ENCODE data around the gene ZNF462.
A peak's percentile ranks its signal among the peaks of the same experiment; 100 is the strongest.

Gene ZNF462

GRCh38 chr9:106962615-106963363 is 99.8 kb downstream of the ZNF462 start:
- Histone ChIP-seq H3K4me3 (ENCODE audit: low read depth, low read length) (no peak overlapping the region), H3K9me3 (ENCODE audit: control insufficient read depth, insufficient read depth, low read depth, low read length) (peaks cover 3% of the 10 kb centered on the region; the same call in 1 of the 2 replicates), H3K27ac (ENCODE audit: low read depth, low read length) (no peak overlapping the region), H3K27me3 (ENCODE audit: control insufficient read depth, insufficient read depth, low read length) (no peaks in the 10 kb centered on the region), H3K9ac (ENCODE audit: low read length) (no peak overlapping the region), H3K4me1 (ENCODE audit: control insufficient read depth, insufficient read depth, low read length) (no peaks in the 10 kb centered on the region; the same call in 1 of the 2 replicates), H3K36me3 (ENCODE audit: control insufficient read depth, insufficient read depth, low read length) (peaks cover 72% of the 10 kb centered on the region)

GRCh38 chr9:106963684-106964083 is 100.7 kb downstream of the ZNF462 start:
- no peak overlapping the region for H3K9ac ChIP-seq (ENCODE audit: low read length)
- H3K27ac ChIP-seq (ENCODE audit: low read depth, low read length): no peak overlapping the region
- peaks cover 2% of the 10 kb centered on the region; the same call in 1 of the 2 replicates for H3K4me1 ChIP-seq (ENCODE audit: control insufficient read depth, insufficient read depth, low read length)
- H3K27me3 ChIP-seq (ENCODE audit: control insufficient read depth, insufficient read depth, low read length): no peaks in the 10 kb centered on the region
- H3K36me3 ChIP-seq (ENCODE audit: control insufficient read depth, insufficient read depth, low read length): peaks cover 67% of the 10 kb centered on the region
- H3K9me3 ChIP-seq (ENCODE audit: control insufficient read depth, insufficient read depth, low read depth, low read length): peaks cover 3% of the 10 kb centered on the region; the same call in 1 of the 2 replicates
- H3K4me3 ChIP-seq (ENCODE audit: low read depth, low read length): no peak overlapping the region

GRCh38 chr9:106964329-106964728 is 101.4 kb downstream of the ZNF462 start:
- peaks cover 8% of the 10 kb centered on the region; the same call in 1 of the 2 replicates for H3K4me1 ChIP-seq (ENCODE audit: control insufficient read depth, insufficient read depth, low read length)

GRCh38 chr9:106964822-106965525 is 102.0 kb downstream of the ZNF462 start:
- Histone ChIP-seq H3K27me3 (ENCODE audit: control insufficient read depth, insufficient read depth, low read length) (no peaks in the 10 kb centered on the region), H3K27ac (ENCODE audit: low read depth, low read length) (no peak overlapping the region), H3K9me3 (ENCODE audit: control insufficient read depth, insufficient read depth, low read depth, low read length) (peaks cover 3% of the 10 kb centered on the region; the same call in 1 of the 2 replicates), H3K4me3 (ENCODE audit: low read depth, low read length) (no peak overlapping the region), H3K9ac (ENCODE audit: low read length) (no peak overlapping the region), H3K4me1 (ENCODE audit: control insufficient read depth, insufficient read depth, low read length) (peaks cover 14% of the 10 kb centered on the region), H3K36me3 (ENCODE audit: control insufficient read depth, insufficient read depth, low read length) (peaks cover 54% of the 10 kb centered on the region)

More at GRCh38 chr9:106964329-106964728, 101.4 kb downstream of the ZNF462 start:
- Histone ChIP-seq H3K9me3 (ENCODE audit: control insufficient read depth, insufficient read depth, low read depth, low read length) (peaks cover 3% of the 10 kb centered on the region; the same call in 1 of the 2 replicates), H3K36me3 (ENCODE audit: control insufficient read depth, insufficient read depth, low read length) (peaks cover 60% of the 10 kb centered on the region), H3K27ac (ENCODE audit: low read depth, low read length) (no peak overlapping the region), H3K9ac (ENCODE audit: low read length) (no peak overlapping the region), H3K4me3 (ENCODE audit: low read depth, low read length) (no peak overlapping the region), H3K27me3 (ENCODE audit: control insufficient read depth, insufficient read depth, low read length) (no peaks in the 10 kb centered on the region)

- H3K27ac ChIP-seq (ENCODE audit: low read depth, low read length): no peak overlapping the region
- H3K9ac ChIP-seq (ENCODE audit: low read length): no peak overlapping the region
- peaks cover 29% of the 10 kb centered on the region for H3K4me1 ChIP-seq (ENCODE audit: control insufficient read depth, insufficient read depth, low read length)
- no peak overlapping the region for H3K4me3 ChIP-seq (ENCODE audit: low read depth, low read length)
- H3K36me3 ChIP-seq (ENCODE audit: control insufficient read depth, insufficient read depth, low read length): peaks cover 40% of the 10 kb centered on the region
- no peaks in the 10 kb centered on the region for H3K27me3 ChIP-seq (ENCODE audit: control insufficient read depth, insufficient read depth, low read length)
- H3K9me3 ChIP-seq (ENCODE audit: control insufficient read depth, insufficient read depth, low read depth, low read length): no peaks in the 10 kb centered on the region
Observed at GRCh38 chr9:106966481-106966880, 103.5 kb downstream of the ZNF462 start.

GRCh38 chr9:106969696-106970095 is 106.7 kb downstream of the ZNF462 start:
- no peak overlapping the region for H3K4me3 ChIP-seq (ENCODE audit: low read depth, low read length)
- H3K9ac ChIP-seq (ENCODE audit: low read length): no peak overlapping the region
- H3K4me1 ChIP-seq (ENCODE audit: control insufficient read depth, insufficient read depth, low read length): peaks cover 34% of the 10 kb centered on the region
- H3K27me3 ChIP-seq (ENCODE audit: control insufficient read depth, insufficient read depth, low read length): no peaks in the 10 kb centered on the region
- H3K9me3 ChIP-seq (ENCODE audit: control insufficient read depth, insufficient read depth, low read depth, low read length): no peaks in the 10 kb centered on the region
- peaks cover 43% of the 10 kb centered on the region for H3K36me3 ChIP-seq (ENCODE audit: control insufficient read depth, insufficient read depth, low read length)
- no peak overlapping the region for H3K27ac ChIP-seq (ENCODE audit: low read depth, low read length)

GRCh38 chr9:106970219-106970975 is 107.4 kb downstream of the ZNF462 start:
- Histone ChIP-seq H3K27ac (ENCODE audit: low read depth, low read length) (peak overlapping the region; percentile 77), H3K27me3 (ENCODE audit: control insufficient read depth, insufficient read depth, low read length) (no peaks in the 10 kb centered on the region), H3K36me3 (ENCODE audit: control insufficient read depth, insufficient read depth, low read length) (peaks cover 45% of the 10 kb centered on the region)

GRCh38 chr9:106970976-106971457 is 108.1 kb downstream of the ZNF462 start:
- H3K4me3 ChIP-seq (ENCODE audit: low read depth, low read length): no peak overlapping the region
- no peaks in the 10 kb centered on the region for H3K27me3 ChIP-seq (ENCODE audit: control insufficient read depth, insufficient read depth, low read length)
- peaks cover 49% of the 10 kb centered on the region for H3K36me3 ChIP-seq (ENCODE audit: control insufficient read depth, insufficient read depth, low read length)
- H3K9ac ChIP-seq (ENCODE audit: low read length): no peak overlapping the region
- H3K9me3 ChIP-seq (ENCODE audit: control insufficient read depth, insufficient read depth, low read depth, low read length): no peaks in the 10 kb centered on the region
- peaks cover 34% of the 10 kb centered on the region for H3K4me1 ChIP-seq (ENCODE audit: control insufficient read depth, insufficient read depth, low read length)
- peak overlapping the region; percentile 77 for H3K27ac ChIP-seq (ENCODE audit: low read depth, low read length)

More at GRCh38 chr9:106970219-106970975, 107.4 kb downstream of the ZNF462 start:
- Histone ChIP-seq H3K9me3 (ENCODE audit: control insufficient read depth, insufficient read depth, low read depth, low read length) (no peaks in the 10 kb centered on the region), H3K9ac (ENCODE audit: low read length) (no peak overlapping the region), H3K4me1 (ENCODE audit: control insufficient read depth, insufficient read depth, low read length) (peaks cover 34% of the 10 kb centered on the region), H3K4me3 (ENCODE audit: low read depth, low read length) (no peak overlapping the region)

GRCh38 chr9:106972082-106972481 is 109.1 kb downstream of the ZNF462 start:
- Histone ChIP-seq H3K9me3 (ENCODE audit: control insufficient read depth, insufficient read depth, low read depth, low read length) (no peaks in the 10 kb centered on the region), H3K4me3 (ENCODE audit: low read depth, low read length) (no peak overlapping the region), H3K27me3 (ENCODE audit: control insufficient read depth, insufficient read depth, low read length) (no peaks in the 10 kb centered on the region), H3K9ac (ENCODE audit: low read length) (no peak overlapping the region), H3K27ac (ENCODE audit: low read depth, low read length) (no peak overlapping the region), H3K4me1 (ENCODE audit: control insufficient read depth, insufficient read depth, low read length) (peaks cover 34% of the 10 kb centered on the region), H3K36me3 (ENCODE audit: control insufficient read depth, insufficient read depth, low read length) (peaks cover 59% of the 10 kb centered on the region)

GRCh38 chr9:106974341-106974740 is 111.4 kb downstream of the ZNF462 start:
- Histone ChIP-seq H3K36me3 (ENCODE audit: control insufficient read depth, insufficient read depth, low read length) (peaks cover 78% of the 10 kb centered on the region), H3K27me3 (ENCODE audit: control insufficient read depth, insufficient read depth, low read length) (no peaks in the 10 kb centered on the region), H3K9ac (ENCODE audit: low read length) (no peak overlapping the region)

More at GRCh38 chr9:106974341-106974740, 111.4 kb downstream of the ZNF462 start:
- Histone ChIP-seq H3K27ac (ENCODE audit: low read depth, low read length) (no peak overlapping the region), H3K4me1 (ENCODE audit: control insufficient read depth, insufficient read depth, low read length) (peaks cover 27% of the 10 kb centered on the region), H3K9me3 (ENCODE audit: control insufficient read depth, insufficient read depth, low read depth, low read length) (no peaks in the 10 kb centered on the region), H3K4me3 (ENCODE audit: low read depth, low read length) (no peak overlapping the region)

Measured in HUES6 (cell line).